Head of caudate nucleus (tissue), 42 donors: ENCODE measurements around the gene MAP4K3.

ENCODE experiments used
- DNase-seq, 42 donors: peaks; one replicate each; pipeline versions ENCODE4 v3.0.0 to v3.0.0-alpha.2; 2020 to 2021; ENCODE audit warnings: mixed read lengths in 7 of 42
- intact Hi-C: fragments of 100-400 bp; cut with DNase I; formaldehyde crosslinking; loops from one replicate; pipeline ENCODE4 v1.15.0; 2022

Gene MAP4K3

DNA sequence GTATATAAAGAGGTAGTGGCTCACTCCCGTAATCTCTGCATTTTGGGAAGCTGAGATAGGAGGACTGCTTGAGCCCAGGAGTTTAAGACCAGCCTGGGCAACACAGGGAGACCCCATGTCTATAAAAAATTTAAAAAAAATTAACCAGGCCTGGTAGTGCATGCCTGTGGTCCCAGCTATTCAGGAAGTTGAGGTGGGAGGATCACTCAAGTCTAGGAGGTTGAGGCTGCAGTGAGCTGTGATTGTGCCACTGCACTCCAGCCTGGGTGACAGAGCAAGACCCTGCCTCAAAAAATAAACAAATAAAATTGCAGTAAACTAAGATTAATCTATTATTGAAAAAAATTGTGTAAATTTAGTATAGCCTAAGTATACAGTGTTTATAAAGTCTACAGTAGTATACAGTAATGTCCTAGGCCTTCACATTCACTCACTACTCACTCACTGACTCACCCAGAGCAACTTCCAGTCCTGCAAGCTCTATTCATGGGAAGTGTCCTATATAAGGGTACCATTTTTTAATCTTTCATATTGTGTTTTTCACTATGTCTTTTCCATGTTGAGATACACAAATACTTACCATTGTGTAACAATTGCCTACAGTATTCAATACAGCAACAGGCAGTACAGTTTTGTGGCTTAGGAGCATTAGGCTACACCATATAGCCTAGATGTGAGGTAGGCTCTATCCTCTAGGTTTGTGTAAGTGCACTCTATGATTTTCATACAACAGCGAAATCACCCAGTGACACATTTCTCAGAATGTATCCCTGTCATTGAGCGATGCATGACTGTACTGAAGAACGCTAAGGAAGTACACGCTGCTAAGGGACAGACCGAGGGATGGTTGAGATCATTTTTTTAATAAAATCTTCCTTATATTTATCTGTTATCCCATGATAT, 10.4 kb upstream of the MAP4K3 start:
- DNase-seq = no peak
- intact Hi-C loops = no loop called here

DNA sequence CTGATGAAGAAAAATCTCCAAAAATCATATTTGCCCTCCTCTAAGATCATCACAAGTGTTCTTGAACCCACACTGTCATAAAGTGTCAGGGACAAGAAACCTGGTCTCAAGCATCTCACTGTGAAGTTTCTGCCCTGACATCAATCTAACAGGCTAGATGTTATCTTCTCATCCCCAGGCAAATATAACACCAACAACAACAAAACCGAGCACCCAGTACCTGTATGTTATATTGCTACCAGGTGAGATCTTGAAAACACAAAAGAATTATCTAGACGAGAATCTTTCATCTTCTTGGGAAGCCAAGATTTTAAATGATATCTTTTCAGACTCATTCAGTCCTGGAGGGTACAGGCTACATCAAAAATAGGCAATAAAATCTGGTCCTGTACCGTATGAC, 8.8 kb upstream of the MAP4K3 start:
- intact Hi-C loops = no loop called here
- DNase-seq = no peak

DNA sequence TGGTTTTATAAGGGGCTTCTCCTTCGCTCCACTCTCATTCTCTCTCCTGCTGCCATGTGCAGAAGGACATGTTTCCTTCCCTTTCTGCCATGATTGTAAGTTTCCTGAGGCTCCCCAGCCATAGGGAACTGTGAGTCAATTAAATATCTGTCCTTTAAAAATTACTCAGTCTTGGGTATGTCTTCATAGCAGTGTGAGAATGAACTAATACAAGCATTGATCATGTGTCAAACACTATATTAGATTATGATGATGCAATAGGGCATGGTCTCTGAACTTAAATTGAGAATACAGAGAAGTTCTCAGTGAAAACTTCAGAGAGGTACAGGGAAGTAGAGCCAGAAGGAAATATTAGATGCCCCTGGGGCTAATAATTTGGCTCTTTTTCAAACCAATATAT, 5.9 kb upstream of the MAP4K3 start:
- no peak for DNase-seq
- intact Hi-C loops = no loop called here

DNA sequence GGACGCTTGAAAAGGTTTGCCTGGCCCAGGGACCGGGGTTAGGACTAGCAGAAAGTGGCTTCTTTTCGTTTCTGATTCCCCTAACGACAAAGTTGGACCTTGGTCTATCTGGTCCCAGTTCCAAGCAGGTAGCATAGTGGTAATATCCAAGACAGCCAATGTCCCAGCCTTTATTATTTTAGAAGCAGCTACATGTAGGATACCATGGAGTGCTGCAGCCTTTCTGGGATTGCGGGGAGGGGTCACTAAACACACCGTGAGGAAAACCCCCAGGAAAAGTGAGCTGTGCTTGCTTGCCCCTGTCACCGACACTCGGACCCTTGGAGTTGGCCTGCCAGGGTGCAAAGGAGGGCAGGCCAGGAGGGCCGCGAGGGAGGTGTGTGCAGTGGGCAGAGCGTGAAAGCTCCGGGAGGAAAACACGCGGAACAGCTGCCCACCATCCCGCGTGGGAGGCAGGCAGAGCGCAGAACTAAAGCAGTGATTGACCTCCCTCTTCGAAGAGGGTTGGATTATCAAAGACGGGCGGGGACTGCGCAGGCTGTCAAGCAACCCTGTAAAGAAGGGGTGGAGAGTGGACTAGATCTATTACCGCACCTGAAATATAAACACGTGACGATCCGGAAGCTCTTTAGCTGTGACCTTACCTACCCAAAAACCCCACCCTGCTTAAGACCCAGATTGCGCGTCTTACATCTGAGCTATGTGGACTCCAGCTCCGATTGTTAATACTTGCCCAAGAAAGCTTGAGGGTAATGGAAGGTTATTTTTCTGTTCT, 624 bp upstream of the MAP4K3 start:
- DNase-seq = peak in 39 of 42 donors; percentile 3 to 60 (median 32)
- intact Hi-C loops = loop anchor here (5.0 kb wide), 1 partner anchor 340 kb away; the partner anchor contains the start of gene THUMPD2

DNA sequence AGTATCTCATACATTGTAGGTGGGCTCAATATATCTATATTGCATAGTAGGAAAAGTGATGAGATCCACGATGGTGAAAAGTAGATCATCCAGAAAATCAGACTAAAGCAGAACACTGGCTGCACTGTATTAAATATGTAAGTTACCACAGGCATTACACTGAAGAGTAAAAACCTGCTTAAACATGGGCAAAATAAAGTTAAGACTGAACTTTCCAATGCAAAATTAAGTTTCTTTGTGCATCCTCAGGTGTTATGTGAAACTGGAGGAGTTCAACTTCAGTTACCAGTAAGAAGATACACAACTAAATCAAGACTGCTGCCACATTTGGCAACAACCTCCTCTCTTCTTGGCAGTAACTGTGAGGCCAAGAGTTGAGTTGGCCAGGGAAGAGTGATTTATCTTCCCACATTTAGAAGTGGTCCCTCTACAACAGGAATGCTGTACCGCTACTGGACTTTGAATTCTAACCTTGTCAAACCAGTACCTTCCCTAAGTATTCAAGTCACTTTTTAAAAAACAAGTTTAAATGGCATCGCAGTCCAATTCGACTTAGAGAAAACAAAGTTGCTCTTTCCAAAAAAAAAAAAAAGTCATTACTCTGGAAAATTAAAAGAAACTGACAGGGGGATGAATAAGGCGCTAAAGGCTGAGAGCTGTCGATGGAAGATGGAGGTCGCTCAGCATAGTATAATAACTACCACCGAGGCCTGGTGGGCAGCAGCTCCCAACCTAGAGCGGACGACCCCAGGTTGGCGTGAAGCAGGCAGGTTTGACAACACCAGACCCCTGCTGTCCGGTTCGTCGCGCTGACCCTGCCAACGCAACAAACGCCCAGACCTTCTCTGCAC, 1.1 kb downstream of the MAP4K3 start:
- intact Hi-C loops = loop anchor here (5.0 kb wide), 1 partner anchor 341 kb away; the partner anchor contains the start of gene THUMPD2
- DNase-seq = peak in 22 of 42 donors; percentile 12 to 61 (median 33)

DNA sequence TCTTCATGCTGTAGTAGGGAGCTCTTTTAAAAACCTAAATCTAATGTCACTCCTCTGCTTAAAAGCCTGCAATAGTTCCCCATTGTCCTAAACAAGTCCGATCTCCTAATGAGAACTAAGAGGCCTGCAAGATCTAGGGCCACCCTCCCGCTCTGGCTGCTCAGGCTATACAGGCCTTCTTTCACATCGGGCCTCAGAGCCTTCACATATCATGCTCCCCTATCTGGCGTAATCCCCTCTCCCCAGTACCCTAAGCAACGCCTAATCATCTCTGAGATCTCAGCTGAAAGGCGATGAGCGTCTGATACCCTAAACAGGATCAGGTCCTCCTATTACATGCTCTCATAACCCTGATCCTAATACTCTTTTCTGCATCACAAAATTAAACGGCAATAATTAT, 1.9 kb downstream of the MAP4K3 start:
- DNase-seq = peak in 26 of 42 donors; percentile 12 to 63 (median 31)
- intact Hi-C loops = loop anchor here (5.0 kb wide), 1 partner anchor 342 kb away; the partner anchor contains the start of gene THUMPD2

DNA sequence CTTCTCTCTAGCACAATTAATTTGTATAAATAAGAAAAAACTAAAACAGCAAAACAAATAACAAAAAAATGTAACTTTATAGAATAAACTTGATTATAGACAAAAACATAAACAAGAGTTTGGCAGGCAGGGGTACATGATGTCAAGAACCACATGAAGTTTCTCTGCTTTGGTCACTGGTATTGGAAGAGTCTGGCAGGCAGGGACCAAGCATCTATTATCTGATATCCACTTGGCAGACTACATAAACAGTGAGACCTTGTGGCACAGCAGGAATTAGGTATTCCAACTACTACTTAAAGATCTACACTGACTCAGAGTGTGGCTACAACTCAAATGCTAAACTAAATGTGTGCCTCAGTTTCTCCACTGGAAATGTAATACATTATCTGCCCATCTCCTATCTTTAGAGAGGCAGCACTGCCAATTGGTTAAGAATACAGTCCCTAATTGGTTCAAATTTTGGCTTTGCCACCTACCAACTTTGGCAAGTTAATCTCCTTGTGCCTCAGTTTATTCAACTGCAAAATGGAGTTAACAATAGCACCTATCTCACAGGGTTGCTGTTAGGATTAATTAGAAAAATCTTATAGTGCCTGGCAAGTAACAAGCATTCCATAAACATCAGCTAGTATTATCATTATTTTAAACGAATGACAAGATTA, 2.7 kb downstream of the MAP4K3 start:
- intact Hi-C loops = no loop called here
- no peak for DNase-seq

DNA sequence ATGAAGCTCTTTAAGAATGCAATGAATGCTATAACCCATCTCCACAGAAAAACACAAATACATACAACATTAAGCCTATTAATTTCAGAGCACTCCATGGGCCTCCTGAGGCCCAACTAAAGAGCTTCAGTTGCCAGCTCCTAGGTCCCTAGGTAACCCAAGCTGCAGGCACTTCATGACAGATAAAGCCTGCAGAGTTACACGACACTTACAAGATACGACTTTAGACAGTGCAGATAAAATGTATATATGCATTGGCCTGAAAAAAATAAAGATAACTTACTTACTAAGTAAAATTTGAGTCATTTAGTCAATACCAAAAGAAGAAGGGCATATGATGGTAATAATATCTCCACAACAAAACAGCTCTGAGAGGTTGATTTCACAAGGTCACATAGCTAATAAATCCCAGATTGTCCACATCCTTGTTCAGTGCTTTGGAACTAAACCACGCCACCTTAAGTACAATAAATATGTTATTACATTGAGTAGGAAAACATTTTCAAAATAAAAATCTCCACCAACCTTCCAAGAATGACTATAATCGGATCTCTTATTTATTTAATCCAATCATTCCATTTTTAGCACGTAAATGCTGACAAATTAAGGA, 3.4 kb downstream of the MAP4K3 start:
- intact Hi-C loops = no loop called here
- DNase-seq = no peak

DNA sequence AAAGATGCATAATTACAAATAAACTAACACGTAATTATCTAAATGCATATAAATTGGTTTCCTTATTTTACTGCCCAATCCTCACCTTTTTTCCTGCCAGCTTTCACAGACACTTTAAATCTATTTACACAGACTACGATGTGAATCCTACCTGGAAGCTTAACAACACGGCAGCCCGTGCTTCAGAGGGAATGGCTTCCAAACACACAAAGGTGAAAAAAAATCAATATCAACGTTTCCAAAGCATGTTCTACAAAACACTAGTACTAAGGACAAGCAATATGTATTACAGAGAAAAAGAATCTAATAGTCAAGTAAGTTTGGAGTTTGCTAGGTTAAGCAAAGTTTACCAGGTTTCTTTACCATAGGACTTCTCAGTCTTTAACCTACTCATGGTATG, 4.4 kb downstream of the MAP4K3 start:
- intact Hi-C loops = no loop called here
- DNase-seq = no peak

DNA sequence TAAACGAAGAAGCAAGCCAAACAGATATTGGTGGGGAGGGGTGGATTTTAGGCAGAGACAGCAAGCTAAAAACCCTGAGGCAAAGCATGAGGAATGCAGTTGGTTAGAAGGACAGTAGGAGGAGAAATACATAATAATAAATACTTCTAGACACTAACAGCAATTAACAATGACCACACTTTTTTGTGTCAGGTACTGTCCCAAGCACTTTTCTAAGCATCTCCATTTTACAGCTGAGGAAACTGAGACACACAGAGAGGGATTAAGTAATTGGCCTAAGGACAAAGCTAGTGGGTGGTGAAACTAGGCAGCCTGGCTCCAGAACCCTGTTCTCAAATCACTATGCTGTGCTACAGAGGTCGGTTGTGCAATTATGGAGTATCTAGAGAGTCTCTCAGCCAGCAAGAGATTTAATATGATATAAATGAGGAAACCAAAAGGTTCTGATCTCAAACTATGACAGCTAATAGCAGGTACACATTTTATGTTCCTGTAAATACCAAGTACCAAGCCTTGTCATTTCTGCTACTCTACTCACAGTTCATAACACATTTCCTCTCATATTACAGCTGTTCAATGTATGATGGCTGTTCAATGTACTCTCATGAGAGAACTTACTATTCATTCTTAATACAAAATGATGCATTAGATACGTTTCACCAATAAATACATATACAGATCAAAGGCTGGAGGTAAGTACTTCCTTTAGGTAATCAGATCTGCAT, 5.3 kb downstream of the MAP4K3 start:
- intact Hi-C loops = no loop called here
- DNase-seq = no peak

DNA sequence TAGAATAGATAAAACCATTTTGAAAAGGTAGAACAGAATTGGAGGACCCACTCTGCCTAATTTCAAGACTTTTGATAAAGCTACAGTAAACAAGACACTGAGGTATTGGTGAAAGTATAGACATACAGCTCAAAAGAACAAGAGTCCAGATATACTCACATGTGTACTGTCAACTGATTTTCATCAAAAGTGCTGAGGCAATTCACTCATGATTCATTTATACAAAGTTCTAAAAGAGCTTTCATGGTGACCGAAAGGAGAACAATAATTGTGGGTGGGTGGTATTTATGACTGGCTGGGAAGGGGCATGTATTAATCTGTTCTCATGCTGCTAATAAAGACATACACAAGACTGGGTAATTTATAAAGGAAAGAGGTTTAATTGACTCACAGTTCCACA, 7.3 kb downstream of the MAP4K3 start:
- no peak for DNase-seq
- intact Hi-C loops = no loop called here

DNA sequence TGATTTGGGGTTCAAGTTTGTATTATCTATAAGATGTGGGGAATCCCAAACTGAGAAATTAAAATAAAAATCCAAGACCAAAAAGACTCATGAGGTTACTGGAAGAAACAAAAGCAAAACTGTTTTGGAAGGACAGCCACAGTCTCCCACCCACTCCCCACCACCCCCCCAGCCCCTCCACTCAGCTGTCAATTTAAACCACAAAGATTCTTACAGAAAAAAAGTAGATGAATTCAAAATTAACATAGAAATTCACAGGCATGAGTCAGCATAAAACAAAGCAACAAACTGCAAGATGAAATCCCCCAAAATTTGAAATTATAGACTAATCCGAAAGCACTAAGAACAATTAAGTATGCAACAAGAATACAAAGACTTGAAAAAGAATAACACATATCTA, 12.1 kb downstream of the MAP4K3 start:
- intact Hi-C loops = no loop called here
- no peak for DNase-seq

DNA sequence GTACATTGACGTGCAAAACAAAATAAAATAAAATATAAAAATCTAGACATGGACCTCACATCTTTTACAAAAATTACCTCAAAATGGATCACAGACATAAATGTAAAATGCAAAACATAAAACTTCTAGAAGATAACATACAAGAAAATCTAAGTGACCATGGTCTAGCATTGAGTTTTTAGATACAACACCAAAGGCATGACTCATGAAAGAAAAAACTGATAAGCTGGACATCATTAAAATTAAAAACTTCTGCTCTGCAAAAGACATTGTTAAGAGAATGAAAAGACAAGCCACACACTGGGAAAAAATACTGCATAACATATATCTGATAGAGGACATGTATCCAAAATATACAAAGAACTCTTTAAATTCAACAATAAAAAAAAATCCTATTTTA, 14.4 kb downstream of the MAP4K3 start:
- no peak for DNase-seq
- intact Hi-C loops = no loop called here

DNA sequence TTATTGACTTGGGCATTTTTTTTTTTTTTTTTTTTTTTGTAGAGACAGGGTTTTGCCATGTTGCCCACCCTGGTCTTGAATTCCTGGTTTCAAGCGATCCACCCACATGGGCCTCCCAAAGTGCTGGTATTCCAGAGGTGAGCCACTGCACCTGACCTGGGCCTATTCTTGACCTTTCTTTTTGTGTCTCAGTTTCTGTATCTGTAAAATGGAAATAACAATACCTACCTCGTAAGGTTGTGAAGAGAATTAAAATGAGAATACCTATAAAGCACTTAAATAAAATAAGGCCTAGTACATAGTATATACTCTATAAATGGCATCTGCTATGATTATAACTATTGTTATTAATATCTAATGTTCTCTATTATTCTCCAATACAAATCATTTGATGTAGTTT, 15.7 kb downstream of the MAP4K3 start:
- no peak for DNase-seq
- intact Hi-C loops = no loop called here

DNA sequence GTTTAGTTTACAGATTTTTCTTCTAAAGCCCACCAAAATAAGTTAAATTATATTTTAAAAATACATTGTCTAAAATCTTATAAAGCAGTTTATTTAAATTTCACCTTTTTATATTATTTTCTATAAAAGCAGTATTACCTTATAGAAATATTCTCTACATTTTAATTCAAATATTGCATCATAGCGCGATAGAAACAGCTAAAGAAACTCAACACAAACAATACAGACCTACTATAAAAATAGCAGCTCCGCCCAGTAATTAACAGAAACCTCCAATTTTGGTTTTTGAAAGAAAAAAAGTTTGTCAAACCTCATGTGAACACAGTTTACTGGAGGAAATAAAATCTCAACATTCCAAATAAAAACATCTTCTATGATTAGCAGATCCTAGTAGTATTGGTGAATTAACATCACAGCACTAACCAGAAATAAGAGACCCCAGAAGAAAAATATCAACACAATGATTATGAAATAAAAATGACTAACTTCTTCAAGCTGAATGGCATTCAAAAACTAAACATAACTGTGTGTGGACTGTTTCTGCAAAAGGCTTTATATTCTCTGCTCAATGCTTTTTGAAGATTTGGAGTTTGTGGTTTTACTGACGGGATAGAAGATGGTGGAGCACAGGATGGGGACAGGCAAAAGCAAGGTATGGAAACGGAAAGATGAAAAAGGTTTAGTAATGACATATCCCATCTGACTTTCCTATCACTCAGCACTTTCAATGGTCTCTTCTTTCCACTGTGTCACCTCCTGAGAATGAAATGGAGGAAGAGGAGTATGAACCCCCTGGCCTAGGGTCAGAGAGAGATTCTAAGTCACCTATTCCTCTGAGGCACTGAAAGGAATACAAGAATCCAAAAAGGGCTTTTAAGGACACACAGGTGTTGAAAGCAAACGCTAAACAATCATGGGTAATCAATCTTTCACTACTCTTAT, 17.5 kb downstream of the MAP4K3 start:
- intact Hi-C loops = no loop called here
- no peak for DNase-seq

DNA sequence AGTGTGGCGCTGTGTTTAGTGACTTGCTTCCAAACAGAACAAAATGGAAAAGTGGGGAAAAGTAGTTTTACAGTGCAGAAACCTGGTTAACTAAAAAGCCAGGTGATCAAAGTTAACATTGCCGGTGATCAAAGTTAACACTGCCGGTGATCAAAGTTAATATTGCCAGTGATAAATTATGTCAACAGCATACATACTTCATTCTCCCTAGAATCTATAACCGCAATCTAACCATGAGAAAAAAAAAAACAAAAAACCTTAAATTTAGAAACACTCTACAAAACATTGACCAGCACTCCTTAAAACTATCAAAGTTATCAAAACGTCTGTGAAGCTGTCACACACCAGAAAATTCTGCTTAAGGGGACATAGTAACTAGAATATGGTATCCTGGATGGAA, 18.6 kb downstream of the MAP4K3 start:
- no peak for DNase-seq
- intact Hi-C loops = no loop called here

DNA sequence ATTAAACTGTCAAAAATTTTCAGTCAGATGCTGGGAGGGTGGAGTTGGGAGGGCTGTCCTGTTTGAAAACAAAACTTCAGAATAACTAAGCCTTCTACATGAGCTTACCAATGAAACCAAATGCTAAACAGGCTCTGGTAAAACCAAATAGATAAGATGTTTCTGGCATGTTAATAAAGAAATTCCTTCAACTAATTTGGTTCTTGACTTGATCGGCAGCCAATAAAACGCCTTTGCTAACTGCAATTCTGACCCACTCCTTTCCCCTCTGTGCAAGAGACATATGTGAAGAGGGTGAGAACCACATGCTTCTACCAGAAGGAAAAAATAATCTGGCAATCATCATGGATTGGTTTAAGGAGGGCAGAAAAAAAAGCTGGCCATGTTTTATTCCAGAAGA, 20.9 kb downstream of the MAP4K3 start:
- DNase-seq = no peak
- intact Hi-C loops = no loop called here
